Spinal cord (tissue), 10 donors: Measurements from ENCODE around the gene COL27A1. TPM values are rescaled to one million over a fixed set of nuclear protein-coding genes. Genes with fewer than 3 reads are reported as not detected.

Experiments
- DNase-seq, 6 donors: peaks; one replicate each; pipeline versions ENCODE4 v3.0.0 to v3.0.0-alpha.2; 2013 to 2015; ENCODE audit warnings: low spot score in 6 of 6, low read depth in 4 of 6
- H3K27ac ChIP-seq: one replicate; pipeline ENCODE4 v1.5.1; 2013; ENCODE audit warnings: low read depth, low read length, control low read depth
- H3K27me3 ChIP-seq: one replicate; pipeline ENCODE4 v1.6.1; 2013; ENCODE audit warnings: low read length; ENCODE audit not compliant: control insufficient read depth, insufficient read depth
- H3K36me3 ChIP-seq: one replicate; pipeline ENCODE4 v1.6.1; 2013; ENCODE audit warnings: low read length; ENCODE audit not compliant: control insufficient read depth, insufficient read depth
- H3K4me1 ChIP-seq: one replicate; pipeline ENCODE4 v1.6.1; 2013; ENCODE audit warnings: low read length; ENCODE audit not compliant: control insufficient read depth, insufficient read depth
- H3K4me3 ChIP-seq: one replicate; pipeline ENCODE4 v1.5.1; 2013; ENCODE audit warnings: low read depth, low read length, control low read depth
- H3K9me3 ChIP-seq: one replicate; pipeline ENCODE4 v1.6.1; 2013; ENCODE audit warnings: low read length; ENCODE audit not compliant: control insufficient read depth, insufficient read depth
- WGBS: methylation state at CpG from one replicate; pipeline ENCODE4 v1.1.5; 2013; ENCODE audit warnings: missing lambda C conversion rate; ENCODE audit not compliant: insufficient coverage; 5-methylcytosine and 5-hydroxymethylcytosine counted together
- polyA plus RNA-seq, 2 donors: library from polyadenylated mRNA; unstranded; fragments of 120-200 nt; gene quantifications; one replicate each; pipeline ENCODE4 v1.2.1, GENCODE V29; 2013; ENCODE audit not compliant: insufficient read length in 2 of 2
- total RNA-seq, 2 donors: library from RNA; depleted of rRNA in 1 of 2; stranded (reverse); fragments of 120-200 nt in 1 of 2; fragments of >200 nt in 1 of 2; gene quantifications; one replicate each; pipeline versions ENCODE4 v1.2.3 to v1.2.4, GENCODE V29; 2013 to 2014
- donor health status: healthy.

Gene COL27A1
- total and polyA plus RNA-seq, 4 donors: 8.4 to 21.9 (median 15.4) TPM

DNA sequence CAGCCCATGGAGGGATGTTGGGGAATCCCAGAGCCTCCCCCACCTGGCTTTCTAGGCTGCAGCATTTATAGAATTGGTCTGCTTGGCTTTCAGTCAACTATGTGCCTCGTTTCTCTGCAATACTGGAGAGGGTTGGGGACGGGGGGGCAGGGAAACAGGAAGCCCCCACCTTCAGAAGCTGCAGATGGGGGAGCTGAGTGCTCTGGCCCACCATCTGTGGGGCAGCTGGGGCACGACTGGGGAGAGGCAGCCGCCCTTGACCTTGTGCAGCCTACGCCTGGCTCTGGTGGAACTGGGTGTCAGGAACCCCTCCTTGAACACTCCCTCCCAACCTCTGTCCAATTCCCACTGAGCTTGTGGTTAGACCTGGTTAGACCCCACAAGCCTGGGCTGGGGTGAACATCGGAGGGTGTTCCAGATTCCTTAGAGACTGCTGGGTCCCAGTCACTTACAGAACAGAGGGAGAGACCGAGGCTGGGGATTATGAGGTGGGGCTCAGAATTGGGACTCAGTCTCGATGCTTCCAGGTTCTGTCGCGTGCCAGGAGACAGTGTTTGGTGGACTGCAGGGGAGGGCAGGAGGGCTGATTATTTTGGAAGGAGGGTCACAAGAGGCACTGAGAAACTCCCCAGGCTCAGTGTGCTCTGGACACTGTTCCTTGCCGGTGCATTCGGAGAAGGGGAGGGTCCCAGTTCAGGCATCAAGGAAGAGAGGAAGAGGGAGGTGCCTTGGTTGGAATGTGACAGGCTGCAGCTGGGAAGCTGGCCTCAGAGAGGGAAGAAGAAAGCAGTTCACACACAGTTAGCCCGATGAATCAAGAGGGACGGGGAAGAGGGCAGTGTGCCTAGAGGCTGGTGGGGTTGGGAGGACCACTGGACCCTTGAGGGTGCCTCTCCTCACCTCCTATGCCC lies 25.6 kb downstream of the COL27A1 start:
- Histone ChIP-seq H3K4me1 (peaks cover 25% of the 10 kb centered on the region), H3K4me3 (no peak overlapping the region), H3K27me3 (no peaks in the 10 kb centered on the region), H3K27ac (peak overlapping the region; percentile 53), H3K36me3 (peaks cover 17% of the 10 kb centered on the region), H3K9me3 (no peaks in the 10 kb centered on the region)
- WGBS: 58% methylated on average over 12 of the region's 14 CpGs
- peak in 1 of 6 donors; percentile 54 for DNase-seq

- Histone ChIP-seq H3K9me3 (no peaks in the 10 kb centered on the region), H3K4me3 (no peak overlapping the region), H3K27me3 (no peaks in the 10 kb centered on the region), H3K27ac (peak overlapping the region; percentile 53), H3K36me3 (peaks cover 20% of the 10 kb centered on the region), H3K4me1 (peaks cover 27% of the 10 kb centered on the region)
- WGBS: 88% methylated on average over 3 of the region's 9 CpGs
- DNase-seq: no peak
Measured at GRCh38 chr9:114181607-114182409, 26.5 kb downstream of the COL27A1 start.

- H3K36me3 ChIP-seq: peaks cover 20% of the 10 kb centered on the region
- H3K9me3 ChIP-seq: no peaks in the 10 kb centered on the region
- no peak overlapping the region for H3K4me3 ChIP-seq
- no peak overlapping the region for H3K27ac ChIP-seq
- H3K27me3 ChIP-seq: no peaks in the 10 kb centered on the region
- WGBS: 77% methylated on average over 6 of the region's 6 CpGs
- H3K4me1 ChIP-seq: peaks cover 22% of the 10 kb centered on the region
- no peak for DNase-seq
Measured at GRCh38 chr9:114183006-114183405, 27.7 kb downstream of the COL27A1 start.

DNA sequence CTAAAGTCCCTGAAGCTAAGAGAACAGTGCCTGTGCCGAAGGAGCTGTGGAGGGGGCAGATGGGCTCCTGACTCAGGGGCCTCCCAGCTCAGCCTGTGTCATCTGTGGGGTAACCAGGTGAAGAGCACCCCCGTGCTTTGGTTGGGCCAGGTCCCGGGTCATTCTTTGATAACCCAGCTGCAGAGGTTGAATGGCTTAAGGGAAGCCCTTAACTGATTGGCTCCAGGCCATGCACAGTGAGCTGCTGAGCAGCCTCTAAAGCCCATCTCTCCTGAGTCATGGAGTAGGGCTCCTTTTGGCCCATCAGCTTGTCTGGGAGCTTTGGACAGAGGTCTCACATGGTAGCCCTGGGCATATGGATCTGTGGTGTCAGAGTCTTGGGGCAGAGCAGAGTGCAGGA lies 28.7 kb downstream of the COL27A1 start:
- 80% methylated on average over 3 of the region's 3 CpGs for WGBS
- H3K27ac ChIP-seq: no peak overlapping the region
- H3K36me3 ChIP-seq: peaks cover 14% of the 10 kb centered on the region
- DNase-seq: no peak
- H3K4me1 ChIP-seq: peaks cover 22% of the 10 kb centered on the region
- no peaks in the 10 kb centered on the region for H3K27me3 ChIP-seq
- H3K4me3 ChIP-seq: no peak overlapping the region
- H3K9me3 ChIP-seq: no peaks in the 10 kb centered on the region

DNA sequence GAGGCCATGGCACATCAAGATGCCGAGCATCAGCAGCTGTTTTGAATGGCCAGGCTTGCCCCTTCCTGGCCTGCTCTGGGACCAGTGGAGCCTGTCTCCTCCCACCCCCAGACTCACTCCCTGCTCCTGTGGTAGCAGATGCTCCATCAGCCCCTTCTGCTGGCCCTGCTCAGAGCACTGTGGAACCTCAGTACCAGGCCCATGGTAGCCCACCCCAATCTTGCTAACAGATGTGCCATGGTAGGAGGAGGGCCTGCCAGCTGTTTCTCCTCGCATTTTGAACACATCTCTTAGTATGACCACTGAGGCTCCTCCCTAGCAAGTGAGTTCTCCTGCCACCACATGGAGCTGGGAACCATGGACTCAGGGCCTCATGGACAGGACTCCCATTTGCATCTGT lies 29.5 kb downstream of the COL27A1 start:
- H3K9me3 ChIP-seq: peaks cover under 1% of the 10 kb centered on the region
- no peak overlapping the region for H3K4me3 ChIP-seq
- H3K36me3 ChIP-seq: peaks cover 12% of the 10 kb centered on the region
- no peaks in the 10 kb centered on the region for H3K27me3 ChIP-seq
- WGBS: 86% methylated on average over 1 of the region's 2 CpGs
- no peak overlapping the region for H3K27ac ChIP-seq
- no peak for DNase-seq
- H3K4me1 ChIP-seq: peaks cover 22% of the 10 kb centered on the region

DNA sequence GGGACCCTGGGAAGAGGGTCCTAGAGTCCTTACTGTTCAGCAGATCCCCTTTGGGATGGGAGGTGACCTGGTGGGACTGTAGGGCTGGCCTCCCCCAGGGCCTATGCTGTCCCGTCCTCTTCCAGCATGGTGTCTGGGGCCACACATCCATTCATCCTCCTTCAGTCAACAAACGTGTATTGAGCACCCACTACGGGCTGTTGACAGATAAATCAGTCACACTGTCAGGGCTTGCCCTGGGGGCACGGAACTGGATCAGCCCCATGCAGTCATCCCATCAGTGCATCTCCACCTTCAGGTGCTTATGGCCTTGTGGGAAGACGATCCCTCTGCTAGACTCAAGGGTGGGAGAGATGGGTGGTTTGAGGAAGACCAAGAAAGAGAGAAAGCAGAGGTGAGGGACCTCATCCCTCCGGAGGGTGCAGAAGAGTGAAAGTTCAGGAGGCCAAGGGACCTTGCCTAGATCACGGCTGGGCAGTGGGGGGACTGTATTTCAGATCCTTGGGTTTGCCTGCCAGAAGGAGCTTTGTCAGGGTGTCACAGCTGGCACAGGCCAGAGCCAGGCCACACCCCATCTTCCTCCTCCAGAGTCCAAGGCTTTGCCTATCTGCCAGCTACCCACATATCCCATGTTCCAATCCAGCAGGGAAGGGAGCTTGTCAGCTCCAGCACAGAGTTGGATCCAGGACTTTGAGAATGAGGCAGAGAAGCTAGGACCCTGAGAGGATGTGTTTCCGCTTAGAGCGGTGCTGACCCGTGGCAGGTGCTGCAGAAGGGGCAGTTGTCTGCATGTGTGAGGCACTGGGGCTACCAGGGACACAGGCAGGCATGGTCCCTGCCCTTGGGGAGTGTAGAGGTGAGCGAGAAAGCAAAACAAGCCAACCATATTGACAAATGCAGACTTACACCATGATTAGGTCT lies 30.5 kb downstream of the COL27A1 start:
- Histone ChIP-seq H3K9me3 (peaks cover 2% of the 10 kb centered on the region), H3K4me3 (no peak overlapping the region), H3K27me3 (no peaks in the 10 kb centered on the region), H3K36me3 (peaks cover 10% of the 10 kb centered on the region), H3K4me1 (peaks cover 18% of the 10 kb centered on the region), H3K27ac (no peak overlapping the region)
- 89% methylated on average over 10 of the region's 11 CpGs for WGBS
- DNase-seq: no peak

- peaks cover 8% of the 10 kb centered on the region for H3K36me3 ChIP-seq
- no peak for DNase-seq
- no peak overlapping the region for H3K4me3 ChIP-seq
- H3K4me1 ChIP-seq: peaks cover 10% of the 10 kb centered on the region
- H3K9me3 ChIP-seq: peaks cover 2% of the 10 kb centered on the region
- 82% methylated on average over 5 of the region's 5 CpGs for WGBS
- H3K27ac ChIP-seq: no peak overlapping the region
- no peaks in the 10 kb centered on the region for H3K27me3 ChIP-seq
Measured at GRCh38 chr9:114186605-114187289, 31.4 kb downstream of the COL27A1 start.

DNA sequence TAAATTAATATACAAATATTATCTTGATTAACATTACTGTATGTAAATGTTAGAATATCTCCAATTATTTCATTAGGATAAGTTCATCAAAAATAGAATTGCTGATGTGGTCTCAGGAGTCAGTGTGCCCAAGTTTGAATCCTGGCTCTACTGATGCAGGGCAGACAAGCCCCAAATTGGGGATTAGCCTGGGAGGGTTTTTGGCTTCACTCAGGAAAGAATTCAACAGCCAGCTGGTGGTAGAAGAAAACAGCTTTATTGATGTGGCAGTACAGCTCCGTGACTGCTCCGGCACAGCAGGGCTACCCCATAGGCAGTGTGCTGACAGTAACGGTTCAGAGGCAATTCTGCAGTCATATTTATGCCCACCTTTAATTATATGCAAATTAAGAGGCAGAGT lies 32.5 kb downstream of the COL27A1 start:
- peak in 1 of 6 donors; percentile 45 for DNase-seq
- no peak overlapping the region for H3K4me3 ChIP-seq
- H3K27me3 ChIP-seq: no peaks in the 10 kb centered on the region
- H3K4me1 ChIP-seq: peaks cover 8% of the 10 kb centered on the region
- H3K36me3 ChIP-seq: peaks cover 8% of the 10 kb centered on the region
- no peak overlapping the region for H3K27ac ChIP-seq
- 40% methylated on average over 1 of the region's 3 CpGs for WGBS
- H3K9me3 ChIP-seq: peaks cover 2% of the 10 kb centered on the region
